Activated CD4-positive, alpha-beta T cell treated with anti-CD3 and anti-CD28 coated beads for 36 hours (primary cell): Measurements from ENCODE around the gene LZTR1. TPM values are rescaled to one million over a fixed set of nuclear protein-coding genes. Genes with fewer than 3 reads are reported as not detected.
A peak's percentile ranks its signal among the peaks of the same experiment; 100 is the strongest.
"Not testable (repeated sequence)": the region's sequence is repeated elsewhere in the genome, so short reads cannot be mapped to it uniquely, and the experiment has no call there.

Experiments used
- ATAC-seq: fragments of 200-7000 bp; cut with Tn5 transposase; one replicate; pipeline ENCODE4 v1.10.0; 2021; ENCODE audit warnings: mild to moderate bottlenecking, moderate library complexity
- CTCF ChIA-PET: fragments of 350-600 bp; sonication (Branson Sonifier 250); formaldehyde crosslinking; loops from one replicate; lab custom pipeline; 2021; ENCODE audit warnings: antibody characterized with exemption; lab: Charles Lee
- POLR2A ChIA-PET: fragments of 350-600 bp; sonication (Branson Sonifier 250); formaldehyde crosslinking; loops from one replicate; lab custom pipeline; 2021; ENCODE audit warnings: antibody characterized with exemption, inconsistent platforms; lab: Charles Lee
- DNase-seq: peaks from one replicate; pipeline ENCODE4 v3.0.0-alpha.2; 2020
- H3K27ac Mint-ChIP-seq: one replicate; pipeline ENCODE4 v1.8.0; 2021; ENCODE audit warnings: mixed read lengths
- H3K27me3 Mint-ChIP-seq: one replicate; pipeline ENCODE4 v1.8.0; 2021; ENCODE audit warnings: mixed read lengths
- H3K36me3 Mint-ChIP-seq: one replicate; pipeline ENCODE4 v1.8.0; 2021; ENCODE audit warnings: low read depth, mixed read lengths
- H3K4me1 Mint-ChIP-seq: one replicate; pipeline ENCODE4 v1.8.0; 2021; ENCODE audit warnings: mixed read lengths
- H3K4me3 Mint-ChIP-seq: one replicate; pipeline ENCODE4 v1.8.0; 2021; ENCODE audit warnings: mild to moderate bottlenecking, moderate library complexity, mixed read lengths
- H3K9me3 Mint-ChIP-seq: one replicate; pipeline ENCODE4 v1.8.0; 2021; ENCODE audit warnings: low read depth, mixed read lengths
- intact Hi-C, 2 experiments: fragments of 100-400 bp; cut with DNase I in 1 of 2; cut with micrococcal nuclease in 1 of 2; formaldehyde crosslinking; loops; one replicate each; pipeline versions ENCODE4 v1.14.2 to v1.15.1; 2022 to 2024; cut with DNase I, micrococcal nuclease
- total RNA-seq, 2 experiments: library from RNA; stranded (reverse); gene quantifications; one replicate each; pipeline ENCODE4 v1.2.3, GENCODE V29; 2021

The LZTR1 gene
- total RNA-seq, 2 experiments from 2014 or later: 31.9 to 40.5 TPM

DNA sequence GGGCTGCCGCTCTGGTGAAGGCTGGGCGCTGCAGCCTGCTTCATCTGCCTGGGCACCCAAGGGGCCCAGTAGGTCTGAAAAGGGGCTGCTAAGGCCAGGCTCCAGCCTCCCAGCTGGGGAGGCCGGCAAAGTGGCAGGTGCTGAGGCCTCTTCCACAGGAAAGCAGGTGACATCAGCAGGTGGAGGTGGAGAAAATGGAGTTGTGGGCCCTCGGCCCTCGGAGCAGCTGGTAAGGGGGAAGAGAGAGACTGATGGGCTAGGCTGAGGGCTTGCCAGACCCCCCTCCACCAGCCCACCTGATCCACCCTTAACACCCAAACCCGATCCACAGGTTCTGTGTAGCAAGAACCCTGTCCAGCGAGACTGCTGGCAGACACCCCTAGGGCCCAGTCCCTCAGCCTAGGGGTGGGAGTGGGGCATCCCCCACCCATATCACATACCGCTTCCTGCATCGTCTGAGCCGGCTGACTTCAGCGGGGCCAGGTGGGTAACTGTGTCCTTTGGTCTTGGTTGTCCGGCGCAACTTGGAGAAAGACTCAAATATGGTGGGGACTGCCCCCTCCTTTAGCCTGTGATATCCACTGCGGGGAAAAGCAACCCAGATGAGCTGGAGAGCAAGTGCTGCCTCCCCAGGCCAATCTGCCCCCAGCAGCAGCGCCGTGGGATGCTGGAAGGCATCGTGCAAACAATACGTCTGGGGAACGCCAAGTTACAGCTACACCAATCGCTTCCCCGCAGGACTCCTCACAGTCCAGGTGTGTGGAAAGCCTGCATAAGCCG lies 18.3 kb downstream of the LZTR1 start:
- Mint-ChIP-seq H3K4me3 (peak overlapping the region; percentile 92), H3K27me3 (no peaks in the 10 kb centered on the region), H3K4me1 (peaks cover 19% of the 10 kb centered on the region), H3K9me3 (no peaks in the 10 kb centered on the region), H3K27ac (peak overlapping the region; percentile 96), H3K36me3 (peaks cover 16% of the 10 kb centered on the region)
- no peak for ATAC-seq
- intact Hi-C loops: loop anchor here (2.0 to 5.0 kb wide), 4 partner anchors 20 to 978 kb away; partner anchors contain the start of genes CRKL (in 1 of the 2), MED15 (in 1 of the 2) and TANGO2 (in 1 of the 2)
- ChIA-PET CTCF (interaction anchor here (1.0 to 3.1 kb wide), 2 partner anchors 10 to 19 kb away, joined by 3 to 10 read pairs; partner anchors contain the start of gene LZTR1), POLR2A (interaction anchor here (0.5 to 0.6 kb wide), 3 partner anchors 23 to 189 kb away, joined by 3 to 7 read pairs (median 5); no protein-coding TSS in a partner anchor)
- DNase-seq: peak; percentile 24

DNA sequence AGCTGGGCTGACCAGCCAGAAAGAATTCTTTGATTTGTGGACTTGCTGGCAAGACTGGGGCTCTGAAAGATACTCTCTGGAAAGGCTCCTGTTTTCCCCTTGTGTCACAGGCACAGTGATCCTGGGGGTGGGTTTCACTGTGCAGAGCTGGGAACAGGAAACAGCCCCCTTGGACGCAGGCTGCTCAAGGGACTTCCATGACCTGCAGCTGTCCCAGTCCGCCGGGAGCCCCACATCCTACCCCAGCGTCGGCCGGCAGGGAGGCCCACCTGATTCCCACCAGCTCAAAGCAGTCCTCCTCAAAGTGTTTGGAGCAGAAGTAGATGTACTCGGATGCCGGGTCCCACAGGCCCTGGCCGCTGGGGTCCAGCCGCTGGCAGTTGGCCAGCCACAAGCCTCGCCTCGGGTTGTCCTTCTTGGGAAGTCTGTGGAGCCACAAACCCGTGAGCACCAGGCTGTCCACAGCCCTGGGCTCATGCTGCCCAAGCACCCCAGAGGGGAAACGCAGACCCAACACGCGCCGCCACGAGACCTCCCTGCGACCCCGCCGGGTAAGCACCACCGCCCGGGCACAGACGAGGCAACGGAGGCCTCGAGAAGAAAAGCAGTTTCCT lies 19.0 kb downstream of the LZTR1 start:
- intact Hi-C loops: loop anchor here (1.0 to 5.0 kb wide), 5 partner anchors 20 to 979 kb away; partner anchors contain the start of genes CRKL (in 2 of the 2), MED15 (in 1 of the 2) and TANGO2 (in 1 of the 2)
- H3K9me3 Mint-ChIP-seq: no peaks in the 10 kb centered on the region
- H3K27me3 Mint-ChIP-seq: no peaks in the 10 kb centered on the region
- H3K36me3 Mint-ChIP-seq: peaks cover 16% of the 10 kb centered on the region
- H3K4me1 Mint-ChIP-seq: peaks cover 19% of the 10 kb centered on the region
- DNase-seq (no peak), ATAC-seq (no peak)
- peak overlapping the region; percentile 96 for H3K27ac Mint-ChIP-seq
- ChIA-PET CTCF (interaction anchor here (1.0 to 3.1 kb wide), 2 partner anchors 11 to 20 kb away, joined by 3 to 10 read pairs; partner anchors contain the start of gene LZTR1), POLR2A (interaction anchor here (0.5 to 0.6 kb wide), 2 partner anchors 23 to 30 kb away, joined by 3 to 7 read pairs; no protein-coding TSS in a partner anchor)
- H3K4me3 Mint-ChIP-seq: peak overlapping the region; percentile 92

GRCh38 chr22:21001601-21002325 lies 19.7 kb downstream of the LZTR1 start, which contains the start of gene THAP7:
Gene THAP7, minus strand, starts transcription at chr22:21002118. Its CDS starts 207 bp downstream, at chr22:21001911.
- Mint-ChIP-seq H3K27ac (peak within 1 kb of the TSS; percentile 96), H3K27me3 (no peaks in the 10 kb centered on the region), H3K9me3 (no peaks in the 10 kb centered on the region), H3K4me1 (peaks cover 19% of the 10 kb centered on the region), H3K36me3 (peaks cover 16% of the 10 kb centered on the region), H3K4me3 (peak within 1 kb of the TSS; percentile 92)
- ATAC-seq (peak; percentile 92), DNase-seq (peak; percentile 99)
- POLR2A ChIA-PET: interaction anchor here (0.6 to 1.7 kb wide), 5 partner anchors 12 to 1213 kb away, joined by 3 to 9 read pairs (median 5); partner anchors contain the start of genes LZTR1 and YDJC
- CTCF ChIA-PET: interaction anchor here (0.9 to 3.1 kb wide), 4 partner anchors 14 to 36 kb away, joined by 3 to 10 read pairs (median 4); partner anchors contain the start of gene LZTR1
- intact Hi-C loops: loop anchor here (1.0 to 5.0 kb wide), 10 partner anchors 13 to 979 kb away; partner anchors contain the start of genes CRKL (in 2 of the 2), PI4KA (in 2 of the 2), LRRC74B (in 1 of the 2) and LZTR1 (in 1 of the 2)

GRCh38 chr22:21003782-21004181 lies 21.7 kb downstream of the LZTR1 start:
- Mint-ChIP-seq H3K27me3 (no peaks in the 10 kb centered on the region), H3K4me1 (peaks cover 16% of the 10 kb centered on the region), H3K27ac (peak overlapping the region; percentile 47), H3K4me3 (peak overlapping the region; percentile 92), H3K9me3 (no peaks in the 10 kb centered on the region), H3K36me3 (peaks cover 14% of the 10 kb centered on the region)
- DNase-seq (no peak), ATAC-seq (no peak)
- ChIA-PET CTCF (interaction anchor here (1.5 kb wide), 1 partner anchor 17 kb away, joined by 8 read pairs; no protein-coding TSS in a partner anchor), POLR2A (no interaction called here)
- intact Hi-C loops: loop anchor here (2.0 to 5.0 kb wide), 4 partner anchors 86 to 981 kb away; partner anchors contain the start of genes CRKL (in 1 of the 2), MED15 (in 1 of the 2), PI4KA (in 1 of the 2) and SNAP29 (in 1 of the 2)

DNA sequence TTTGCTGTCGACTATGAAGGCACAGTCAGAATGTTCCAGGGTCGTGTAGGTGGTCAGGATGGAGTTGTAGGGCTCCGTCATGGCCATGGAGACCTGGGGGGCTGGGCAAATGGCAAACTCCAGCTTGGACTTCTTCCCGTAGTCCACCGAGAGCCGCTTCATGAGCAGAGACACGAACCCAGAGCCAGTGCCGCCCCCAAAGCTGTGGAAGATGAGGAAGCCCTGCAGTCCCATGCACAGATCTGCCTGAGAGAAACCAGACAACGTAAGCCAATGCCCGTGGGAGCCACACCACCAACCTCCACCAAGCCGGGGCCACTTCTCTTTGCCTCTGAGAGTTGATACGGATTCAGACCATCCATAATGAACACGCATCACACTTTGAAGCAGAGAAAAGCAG lies 27.1 kb downstream of the LZTR1 start:
- ATAC-seq, H3K4me3 Mint-ChIP-seq, H3K27me3 Mint-ChIP-seq, H3K9me3 Mint-ChIP-seq, POLR2A ChIA-PET, H3K4me1 Mint-ChIP-seq, DNase-seq, H3K36me3 Mint-ChIP-seq, intact Hi-C loops, H3K27ac Mint-ChIP-seq: not testable (repeated sequence)
- CTCF ChIA-PET: interaction anchor here (1.1 kb wide), 1 partner anchor 27 kb away, joined by 5 read pairs; no protein-coding TSS in a partner anchor

GRCh38 chr22:21009638-21010425 lies 27.7 kb downstream of the LZTR1 start:
- H3K27me3 Mint-ChIP-seq: no peaks in the 10 kb centered on the region
- ATAC-seq (no peak), DNase-seq (peak; percentile 49)
- POLR2A ChIA-PET: interaction anchor here (0.5 kb wide), 1 partner anchor 637 kb away, joined by 3 read pairs; no protein-coding TSS in a partner anchor
- intact Hi-C loops: no loop called here
- H3K36me3 Mint-ChIP-seq: no peaks in the 10 kb centered on the region
- H3K4me1 Mint-ChIP-seq: peaks cover 11% of the 10 kb centered on the region
- H3K27ac Mint-ChIP-seq: no peak overlapping the region
- CTCF ChIA-PET: interaction anchor here (1.1 kb wide), 1 partner anchor 27 kb away, joined by 5 read pairs; no protein-coding TSS in a partner anchor
- H3K9me3 Mint-ChIP-seq: no peaks in the 10 kb centered on the region
- no peak overlapping the region for H3K4me3 Mint-ChIP-seq

GRCh38 chr22:21010426-21011113 lies 28.5 kb downstream of the LZTR1 start:
- DNase-seq (no peak), ATAC-seq (no peak)
- intact Hi-C loops: no loop called here
- Mint-ChIP-seq H3K4me1 (peaks cover 18% of the 10 kb centered on the region), H3K4me3 (no peak overlapping the region), H3K27me3 (no peaks in the 10 kb centered on the region), H3K36me3 (no peaks in the 10 kb centered on the region), H3K27ac (no peak overlapping the region), H3K9me3 (no peaks in the 10 kb centered on the region)
- ChIA-PET POLR2A (no interaction called here), CTCF (interaction anchor here (1.1 kb wide), 1 partner anchor 28 kb away, joined by 5 read pairs; no protein-coding TSS in a partner anchor)

DNA sequence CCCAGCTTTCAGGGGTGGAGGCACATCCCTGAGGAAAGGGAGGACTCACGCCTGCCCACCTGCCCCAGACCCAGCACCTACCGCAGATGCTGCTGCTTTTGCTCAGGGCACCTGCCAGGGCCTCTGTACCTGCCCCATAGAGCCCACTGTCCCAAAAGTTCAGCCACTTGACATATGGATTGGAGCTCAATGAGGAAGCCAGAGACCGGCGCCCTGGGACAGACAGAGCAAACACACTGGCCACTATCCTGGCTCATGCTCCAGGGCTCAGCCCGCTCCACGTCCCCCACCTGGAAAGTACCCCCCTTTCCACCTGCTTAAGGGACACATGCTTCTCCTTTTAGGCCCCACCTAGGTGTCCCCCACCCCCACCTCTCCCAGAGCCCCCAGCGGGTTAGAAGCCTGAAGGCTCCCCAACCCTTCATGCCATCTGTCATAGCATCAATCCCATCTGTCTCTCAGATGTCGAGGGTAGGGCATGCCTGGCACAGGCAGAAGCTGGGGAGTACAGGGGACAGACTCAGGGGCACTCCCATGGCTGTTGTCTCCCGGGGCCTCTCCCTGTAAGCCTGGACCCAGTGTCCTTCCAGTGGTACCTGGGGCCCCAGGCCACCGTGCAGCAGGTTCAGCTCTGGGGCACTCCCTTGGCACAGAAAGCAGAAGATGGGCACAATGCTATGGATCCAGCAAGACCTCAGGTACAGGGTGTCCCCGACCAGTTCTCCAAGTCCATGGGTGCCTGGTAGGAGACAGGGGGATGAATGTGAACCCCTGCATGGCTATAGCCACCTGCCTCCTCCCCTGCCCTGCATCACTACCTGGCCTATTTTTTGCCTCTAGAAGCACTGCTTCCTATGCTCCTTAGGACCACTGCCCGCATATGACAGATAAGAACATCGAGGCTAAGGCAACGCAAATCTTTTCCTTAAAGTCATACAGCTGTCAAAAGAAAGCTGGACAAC lies 30.6 kb downstream of the LZTR1 start:
- Mint-ChIP-seq H3K4me3 (peak overlapping the region; percentile 54), H3K9me3 (no peaks in the 10 kb centered on the region), H3K27me3 (no peaks in the 10 kb centered on the region), H3K4me1 (peaks cover 20% of the 10 kb centered on the region), H3K36me3 (no peaks in the 10 kb centered on the region), H3K27ac (no peak overlapping the region)
- DNase-seq: no peak
- ATAC-seq: no peak
- intact Hi-C loops: no loop called here
- POLR2A ChIA-PET: interaction anchor here (1.7 kb wide), 1 partner anchor 10 kb away, joined by 5 read pairs; the partner anchor contains the start of gene THAP7
- CTCF ChIA-PET: interaction anchor here (1.2 kb wide), 1 partner anchor 31 kb away, joined by 3 read pairs; the partner anchor contains the start of gene LZTR1
